Measurements from ENCODE around the gene UBE2G2. TPM values are rescaled to one million over a fixed set of nuclear protein-coding genes. Genes with fewer than 3 reads are reported as not detected.

UBE2G2 gene
- total RNA-seq, 1 experiment from 2014 or later, result 117 TPM

- TF ChIP-seq PREB (CRISPR knock-in tag; IDR thresholded peaks at IDR 0.05; ENCODE audit: borderline replicate concordance) (no peak), ZNF532 (CRISPR knock-in tag; IDR thresholded peaks at IDR 0.05; ENCODE audit: borderline replicate concordance) (no peak), ESRRA (CRISPR knock-in tag; IDR thresholded peaks at IDR 0.05; ENCODE audit: borderline replicate concordance) (no peak), OVOL2 (CRISPR knock-in tag; IDR thresholded peaks at IDR 0.05; ENCODE audit: borderline replicate concordance) (no peak), IRF1 (CRISPR knock-in tag; IDR thresholded peaks at IDR 0.05) (no peak), PRRX2 (CRISPR knock-in tag; IDR thresholded peaks at IDR 0.05) (no peak), MLX (CRISPR knock-in tag; IDR thresholded peaks at IDR 0.05) (no peak)
Measured at GRCh38 chr21:44834951-44835646, 33.5 kb upstream of the UBE2G2 start (continued).

- H3K36me3 Mint-ChIP-seq, result no peaks in the 10 kb centered on the region
- no peak for ATAC-seq
- H3K4me3 Mint-ChIP-seq, result no peak overlapping the region
- DNase-seq (ENCODE audit: low spot score), result no peak
- H3K27me3 Mint-ChIP-seq (ENCODE audit: low read depth), result 0 out of 2 replicates have a peak, but pooled peaks cover 1% of the 10 kb centered on the region
- ChIA-PET POLR2A (no interaction called here), CTCF (no interaction called here)
- H3K27ac Mint-ChIP-seq, result no peak overlapping the region
- H3K4me1 Mint-ChIP-seq, result no peaks in the 10 kb centered on the region
- H3K9me3 Mint-ChIP-seq, result peaks cover 10% of the 10 kb centered on the region
- TF ChIP-seq ZMAT4 (CRISPR knock-in tag; IDR thresholded peaks at IDR 0.05), result no peak
- TF ChIP-seq ZBTB21 (CRISPR knock-in tag; IDR thresholded peaks at IDR 0.05; ENCODE audit: borderline replicate concordance), result no peak
- no peak for TF ChIP-seq CBFB (CRISPR knock-in tag; IDR thresholded peaks at IDR 0.05; ENCODE audit: low read depth)
- no peak for TF ChIP-seq ZNF232 (CRISPR knock-in tag; IDR thresholded peaks at IDR 0.05)
- no peak for TF ChIP-seq E2F1 (CRISPR knock-in tag; IDR thresholded peaks at IDR 0.05)
- TF ChIP-seq STAT6 (CRISPR knock-in tag; conservative IDR thresholded peaks at IDR 0.05; ENCODE audit: low read depth), result no peak
- no peak for TF ChIP-seq E2F4 (CRISPR knock-in tag; IDR thresholded peaks at IDR 0.05; ENCODE audit: borderline replicate concordance, low read depth)
- no peak for TF ChIP-seq CTCF (IDR thresholded peaks at IDR 0.05)
- no peak for TF ChIP-seq HMGA2 (CRISPR knock-in tag; IDR thresholded peaks at IDR 0.05)
- TF ChIP-seq TP53 (CRISPR knock-in tag; IDR thresholded peaks at IDR 0.05), result no peak
- no peak for TF ChIP-seq ETV6 (CRISPR knock-in tag; IDR thresholded peaks at IDR 0.05)
- no peak for TF ChIP-seq MLX (CRISPR knock-in tag; IDR thresholded peaks at IDR 0.05)
Measured at GRCh38 chr21:44834231-44834950, 32.8 kb upstream of the UBE2G2 start.
